HepG2 (cell line): Measurements from ENCODE around the gene IRF3. TPM values are rescaled to one million over a fixed set of nuclear protein-coding genes. Genes with fewer than 3 reads are reported as not detected.

ENCODE experiments used
- FOXK2 ChIP-seq: fragments of 450-650 bp; IDR thresholded peaks from 2 replicates; pipeline ENCODE4 v1.6.1; 2016
- GLI4 ChIP-seq: sonication (generic); formaldehyde crosslinking; IDR thresholded peaks from 2 replicates; pipeline ENCODE4 v1.5.1; 2020; ENCODE audit warnings: missing genetic modification reagents, mild to moderate bottlenecking, moderate library complexity, borderline replicate concordance
- HNRNPK ChIP-seq: fragments of 200-400 bp; formaldehyde crosslinking; IDR thresholded peaks from 2 replicates; pipeline ENCODE4 v1.6.1; 2018; ENCODE audit warnings: low read length, low read depth, moderate library complexity, mild to moderate bottlenecking; ENCODE audit not compliant: poor library complexity, severe bottlenecking
- PHF21A ChIP-seq: sonication (generic); formaldehyde crosslinking; IDR thresholded peaks from 2 replicates; pipeline ENCODE4 v1.5.0; 2020; ENCODE audit warnings: mild to moderate bottlenecking, missing genetic modification reagents
- POLR2AphosphoS2 ChIP-seq: IDR thresholded peaks from 2 replicates; pipeline ENCODE4 v1.6.1; 2011; ENCODE audit warnings: low read depth, low read length, improper control_type of control experiment
- REXO4 ChIP-seq: sonication (generic); formaldehyde crosslinking; IDR thresholded peaks from 2 replicates; pipeline ENCODE4 v1.8.0; 2022; ENCODE audit warnings: missing genetic modification reagents, mild to moderate bottlenecking, borderline replicate concordance
- SIN3B ChIP-seq: fragments of 150-350 bp; IDR thresholded peaks from 2 replicates; pipeline ENCODE4 v1.6.1; 2014; ENCODE audit warnings: low read length
- SMAD9 ChIP-seq: sonication (generic); formaldehyde crosslinking; IDR thresholded peaks from 2 replicates; pipeline ENCODE4 v1.5.1; 2020; ENCODE audit warnings: mild to moderate bottlenecking, missing genetic modification reagents
- SOX6 ChIP-seq, 2 experiments: fragments of 450-650 bp in 1 of 2; sonication (generic) in 1 of 2; formaldehyde crosslinking in 1 of 2; IDR thresholded peaks; 2 replicates each; pipeline versions ENCODE4 v1.4.0 to v1.6.1; 2017 to 2020; ENCODE audit warnings: antibody characterized with exemption in 1 of 2, mild to moderate bottlenecking in 1 of 2, missing genetic modification reagents in 1 of 2
- TEAD3 ChIP-seq: optimal IDR thresholded peaks from 2 replicates; pipeline ENCODE3; 2016; ENCODE audit warnings: borderline replicate concordance
- XRCC5 ChIP-seq: fragments of 200-400 bp; formaldehyde crosslinking; optimal IDR thresholded peaks from 2 replicates; pipeline ENCODE3; 2017; ENCODE audit warnings: mild to moderate bottlenecking, low read length
- ZNF563 ChIP-seq: sonication (generic); formaldehyde crosslinking; IDR thresholded peaks from 2 replicates; pipeline ENCODE4 v1.8.0; 2022; ENCODE audit warnings: mild to moderate bottlenecking, moderate library complexity, missing genetic modification reagents
- ZNF746 ChIP-seq: sonication (generic); formaldehyde crosslinking; IDR thresholded peaks from 2 replicates; pipeline ENCODE4 v1.8.0; 2022; ENCODE audit warnings: mild to moderate bottlenecking, missing genetic modification reagents
- polyA plus RNA-seq, 8 experiments: library from polyadenylated mRNA; depleted of rRNA in 3 of 8; stranded (reverse) in 7 of 8; unstranded in 1 of 8; fragments of >200 nt; fragmentation: Illumina TruSeq in 4 of 8; extraction: Trizol in 4 of 8; gene quantifications; 2 replicates each; pipeline versions ENCODE4 v1.2.1 to v1.2.3, GENCODE V29; 2011 to 2016; ENCODE audit warnings: low read depth in 4 of 8, missing spikeins in 1 of 8, mixed read lengths in 1 of 8; ENCODE audit not compliant: insufficient read depth in 1 of 8
- total RNA-seq, 5 experiments: library from RNA; depleted of rRNA; stranded (reverse); fragments of >200 nt; fragmentation: Illumina TruSeq; extraction: Trizol; gene quantifications; 2 replicates each; pipeline ENCODE4 v1.2.3, GENCODE V29; 2016; ENCODE audit warnings: low read depth in 1 of 5
- TF ChIP-seq, protein P1 (sequence below): sonication (generic); formaldehyde crosslinking; IDR thresholded peaks from 2 replicates; pipeline ENCODE4 v1.5.0; 2020; ENCODE audit warnings: mild to moderate bottlenecking, missing genetic modification reagents, borderline replicate concordance
- TF ChIP-seq, protein P2 (sequence below): sonication (generic); formaldehyde crosslinking; IDR thresholded peaks from 2 replicates; pipeline ENCODE4 v1.4.0; 2020; ENCODE audit warnings: missing genetic modification reagents
- TF ChIP-seq, protein P3 (sequence below): sonication (generic); formaldehyde crosslinking; IDR thresholded peaks from 2 replicates; pipeline ENCODE4 v1.5.1; 2020; ENCODE audit warnings: mild to moderate bottlenecking, missing genetic modification reagents, moderate library complexity

IRF3 gene
- total and polyA plus RNA-seq, 2 of the 13 experiments (the other 11 are each of a cell fraction or from before 2014, with no cell fraction given): 61.9 to 65.5 TPM

DNA sequence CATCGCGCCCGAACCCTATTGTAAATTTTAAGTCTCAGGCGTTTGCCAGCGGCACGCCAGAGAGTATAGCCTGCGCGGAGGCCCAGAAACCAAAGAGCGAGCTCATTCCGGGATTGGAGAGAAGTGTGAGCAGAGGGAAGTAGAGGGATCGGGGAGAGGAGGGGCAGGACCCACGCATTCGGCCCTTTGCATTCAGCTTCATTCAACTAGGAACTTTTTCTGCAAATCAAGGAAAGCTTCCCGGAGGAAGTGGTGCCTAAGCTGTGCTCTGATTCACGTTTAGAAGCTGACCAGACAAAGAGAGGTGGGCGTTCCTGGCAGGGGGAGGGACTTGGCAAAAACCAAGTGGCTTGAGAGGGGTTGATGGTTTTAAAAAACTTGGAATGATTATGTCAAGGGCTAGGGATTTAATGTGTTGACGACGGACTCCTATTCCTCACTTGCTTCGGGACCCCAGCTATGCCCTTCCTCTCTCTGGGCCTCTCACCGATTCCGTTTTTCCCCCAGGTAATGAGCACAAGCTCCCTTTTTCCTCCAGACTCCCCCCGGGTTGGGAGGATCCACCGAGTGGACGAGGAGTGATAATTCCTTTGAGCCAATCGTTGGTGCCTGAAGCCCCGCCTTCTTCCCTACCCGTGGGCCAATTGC is 10.6 kb upstream of the IRF3 start (continued):
- TF ChIP-seq, protein P1, sequence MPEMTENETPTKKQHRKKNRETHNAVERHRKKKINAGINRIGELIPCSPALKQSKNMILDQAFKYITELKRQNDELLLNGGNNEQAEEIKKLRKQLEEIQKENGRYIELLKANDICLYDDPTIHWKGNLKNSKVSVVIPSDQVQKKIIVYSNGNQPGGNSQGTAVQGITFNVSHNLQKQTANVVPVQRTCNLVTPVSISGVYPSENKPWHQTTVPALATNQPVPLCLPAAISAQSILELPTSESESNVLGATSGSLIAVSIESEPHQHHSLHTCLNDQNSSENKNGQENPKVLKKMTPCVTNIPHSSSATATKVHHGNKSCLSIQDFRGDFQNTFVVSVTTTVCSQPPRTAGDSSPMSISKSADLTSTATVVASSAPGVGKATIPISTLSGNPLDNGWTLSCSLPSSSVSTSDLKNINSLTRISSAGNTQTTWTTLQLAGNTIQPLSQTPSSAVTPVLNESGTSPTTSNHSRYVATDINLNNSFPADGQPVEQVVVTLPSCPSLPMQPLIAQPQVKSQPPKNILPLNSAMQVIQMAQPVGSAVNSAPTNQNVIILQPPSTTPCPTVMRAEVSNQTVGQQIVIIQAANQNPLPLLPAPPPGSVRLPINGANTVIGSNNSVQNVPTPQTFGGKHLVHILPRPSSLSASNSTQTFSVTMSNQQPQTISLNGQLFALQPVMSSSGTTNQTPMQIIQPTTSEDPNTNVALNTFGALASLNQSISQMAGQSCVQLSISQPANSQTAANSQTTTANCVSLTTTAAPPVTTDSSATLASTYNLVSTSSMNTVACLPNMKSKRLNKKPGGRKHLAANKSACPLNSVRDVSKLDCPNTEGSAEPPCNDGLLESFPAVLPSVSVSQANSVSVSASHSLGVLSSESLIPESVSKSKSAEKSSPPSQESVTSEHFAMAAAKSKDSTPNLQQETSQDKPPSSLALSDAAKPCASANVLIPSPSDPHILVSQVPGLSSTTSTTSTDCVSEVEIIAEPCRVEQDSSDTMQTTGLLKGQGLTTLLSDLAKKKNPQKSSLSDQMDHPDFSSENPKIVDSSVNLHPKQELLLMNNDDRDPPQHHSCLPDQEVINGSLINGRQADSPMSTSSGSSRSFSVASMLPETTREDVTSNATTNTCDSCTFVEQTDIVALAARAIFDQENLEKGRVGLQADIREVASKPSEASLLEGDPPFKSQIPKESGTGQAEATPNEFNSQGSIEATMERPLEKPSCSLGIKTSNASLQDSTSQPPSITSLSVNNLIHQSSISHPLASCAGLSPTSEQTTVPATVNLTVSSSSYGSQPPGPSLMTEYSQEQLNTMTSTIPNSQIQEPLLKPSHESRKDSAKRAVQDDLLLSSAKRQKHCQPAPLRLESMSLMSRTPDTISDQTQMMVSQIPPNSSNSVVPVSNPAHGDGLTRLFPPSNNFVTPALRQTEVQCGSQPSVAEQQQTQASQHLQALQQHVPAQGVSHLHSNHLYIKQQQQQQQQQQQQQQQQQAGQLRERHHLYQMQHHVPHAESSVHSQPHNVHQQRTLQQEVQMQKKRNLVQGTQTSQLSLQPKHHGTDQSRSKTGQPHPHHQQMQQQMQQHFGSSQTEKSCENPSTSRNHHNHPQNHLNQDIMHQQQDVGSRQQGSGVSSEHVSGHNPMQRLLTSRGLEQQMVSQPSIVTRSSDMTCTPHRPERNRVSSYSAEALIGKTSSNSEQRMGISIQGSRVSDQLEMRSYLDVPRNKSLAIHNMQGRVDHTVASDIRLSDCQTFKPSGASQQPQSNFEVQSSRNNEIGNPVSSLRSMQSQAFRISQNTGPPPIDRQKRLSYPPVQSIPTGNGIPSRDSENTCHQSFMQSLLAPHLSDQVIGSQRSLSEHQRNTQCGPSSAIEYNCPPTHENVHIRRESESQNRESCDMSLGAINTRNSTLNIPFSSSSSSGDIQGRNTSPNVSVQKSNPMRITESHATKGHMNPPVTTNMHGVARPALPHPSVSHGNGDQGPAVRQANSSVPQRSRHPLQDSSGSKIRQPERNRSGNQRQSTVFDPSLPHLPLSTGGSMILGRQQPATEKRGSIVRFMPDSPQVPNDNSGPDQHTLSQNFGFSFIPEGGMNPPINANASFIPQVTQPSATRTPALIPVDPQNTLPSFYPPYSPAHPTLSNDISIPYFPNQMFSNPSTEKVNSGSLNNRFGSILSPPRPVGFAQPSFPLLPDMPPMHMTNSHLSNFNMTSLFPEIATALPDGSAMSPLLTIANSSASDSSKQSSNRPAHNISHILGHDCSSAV: no peak
- TF ChIP-seq SOX6 (IDR thresholded peaks at IDR 0.05) (no peak), SOX6 (CRISPR knock-in tag; IDR thresholded peaks at IDR 0.05) (no peak; the same call in 1 of the 2 replicates), HNRNPK (no peak), SIN3B (peak; percentile 40; the same call in 1 of the 2 replicates), POLR2AphosphoS2 (no peak), ZNF746 (CRISPR knock-in tag) (no peak), FOXK2 (peak; percentile 99), ZNF563 (CRISPR knock-in tag) (no peak), TEAD3 (CRISPR knock-in tag) (no peak), SMAD9 (CRISPR knock-in tag) (no peak), PHF21A (CRISPR knock-in tag) (peak; percentile 59; the same call in 1 of the 2 replicates), XRCC5 (no peak), GLI4 (no peak), REXO4 (no peak)
- TF ChIP-seq, protein P2, sequence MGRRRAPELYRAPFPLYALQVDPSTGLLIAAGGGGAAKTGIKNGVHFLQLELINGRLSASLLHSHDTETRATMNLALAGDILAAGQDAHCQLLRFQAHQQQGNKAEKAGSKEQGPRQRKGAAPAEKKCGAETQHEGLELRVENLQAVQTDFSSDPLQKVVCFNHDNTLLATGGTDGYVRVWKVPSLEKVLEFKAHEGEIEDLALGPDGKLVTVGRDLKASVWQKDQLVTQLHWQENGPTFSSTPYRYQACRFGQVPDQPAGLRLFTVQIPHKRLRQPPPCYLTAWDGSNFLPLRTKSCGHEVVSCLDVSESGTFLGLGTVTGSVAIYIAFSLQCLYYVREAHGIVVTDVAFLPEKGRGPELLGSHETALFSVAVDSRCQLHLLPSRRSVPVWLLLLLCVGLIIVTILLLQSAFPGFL (CRISPR knock-in tag): no peak
- TF ChIP-seq, protein P3, sequence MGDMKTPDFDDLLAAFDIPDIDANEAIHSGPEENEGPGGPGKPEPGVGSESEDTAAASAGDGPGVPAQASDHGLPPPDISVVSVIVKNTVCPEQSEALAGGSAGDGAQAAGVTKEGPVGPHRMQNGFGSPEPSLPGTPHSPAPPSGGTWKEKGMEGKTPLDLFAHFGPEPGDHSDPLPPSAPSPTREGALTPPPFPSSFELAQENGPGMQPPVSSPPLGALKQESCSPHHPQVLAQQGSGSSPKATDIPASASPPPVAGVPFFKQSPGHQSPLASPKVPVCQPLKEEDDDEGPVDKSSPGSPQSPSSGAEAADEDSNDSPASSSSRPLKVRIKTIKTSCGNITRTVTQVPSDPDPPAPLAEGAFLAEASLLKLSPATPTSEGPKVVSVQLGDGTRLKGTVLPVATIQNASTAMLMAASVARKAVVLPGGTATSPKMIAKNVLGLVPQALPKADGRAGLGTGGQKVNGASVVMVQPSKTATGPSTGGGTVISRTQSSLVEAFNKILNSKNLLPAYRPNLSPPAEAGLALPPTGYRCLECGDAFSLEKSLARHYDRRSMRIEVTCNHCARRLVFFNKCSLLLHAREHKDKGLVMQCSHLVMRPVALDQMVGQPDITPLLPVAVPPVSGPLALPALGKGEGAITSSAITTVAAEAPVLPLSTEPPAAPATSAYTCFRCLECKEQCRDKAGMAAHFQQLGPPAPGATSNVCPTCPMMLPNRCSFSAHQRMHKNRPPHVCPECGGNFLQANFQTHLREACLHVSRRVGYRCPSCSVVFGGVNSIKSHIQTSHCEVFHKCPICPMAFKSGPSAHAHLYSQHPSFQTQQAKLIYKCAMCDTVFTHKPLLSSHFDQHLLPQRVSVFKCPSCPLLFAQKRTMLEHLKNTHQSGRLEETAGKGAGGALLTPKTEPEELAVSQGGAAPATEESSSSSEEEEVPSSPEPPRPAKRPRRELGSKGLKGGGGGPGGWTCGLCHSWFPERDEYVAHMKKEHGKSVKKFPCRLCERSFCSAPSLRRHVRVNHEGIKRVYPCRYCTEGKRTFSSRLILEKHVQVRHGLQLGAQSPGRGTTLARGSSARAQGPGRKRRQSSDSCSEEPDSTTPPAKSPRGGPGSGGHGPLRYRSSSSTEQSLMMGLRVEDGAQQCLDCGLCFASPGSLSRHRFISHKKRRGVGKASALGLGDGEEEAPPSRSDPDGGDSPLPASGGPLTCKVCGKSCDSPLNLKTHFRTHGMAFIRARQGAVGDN (CRISPR knock-in tag): peak; percentile 42; the same call in 1 of the 2 replicates
